ENCODE data around the gene MSLN.
"Not testable (repeated sequence)": the region's sequence is repeated elsewhere in the genome, so short reads cannot be mapped to it uniquely, and the experiment has no call there.

MSLN gene

GRCh38 chr16:760065-760464 is 469 bp upstream of the MSLN start:
- no peak for DNase-seq (ENCODE audit: low spot score)

DNA sequence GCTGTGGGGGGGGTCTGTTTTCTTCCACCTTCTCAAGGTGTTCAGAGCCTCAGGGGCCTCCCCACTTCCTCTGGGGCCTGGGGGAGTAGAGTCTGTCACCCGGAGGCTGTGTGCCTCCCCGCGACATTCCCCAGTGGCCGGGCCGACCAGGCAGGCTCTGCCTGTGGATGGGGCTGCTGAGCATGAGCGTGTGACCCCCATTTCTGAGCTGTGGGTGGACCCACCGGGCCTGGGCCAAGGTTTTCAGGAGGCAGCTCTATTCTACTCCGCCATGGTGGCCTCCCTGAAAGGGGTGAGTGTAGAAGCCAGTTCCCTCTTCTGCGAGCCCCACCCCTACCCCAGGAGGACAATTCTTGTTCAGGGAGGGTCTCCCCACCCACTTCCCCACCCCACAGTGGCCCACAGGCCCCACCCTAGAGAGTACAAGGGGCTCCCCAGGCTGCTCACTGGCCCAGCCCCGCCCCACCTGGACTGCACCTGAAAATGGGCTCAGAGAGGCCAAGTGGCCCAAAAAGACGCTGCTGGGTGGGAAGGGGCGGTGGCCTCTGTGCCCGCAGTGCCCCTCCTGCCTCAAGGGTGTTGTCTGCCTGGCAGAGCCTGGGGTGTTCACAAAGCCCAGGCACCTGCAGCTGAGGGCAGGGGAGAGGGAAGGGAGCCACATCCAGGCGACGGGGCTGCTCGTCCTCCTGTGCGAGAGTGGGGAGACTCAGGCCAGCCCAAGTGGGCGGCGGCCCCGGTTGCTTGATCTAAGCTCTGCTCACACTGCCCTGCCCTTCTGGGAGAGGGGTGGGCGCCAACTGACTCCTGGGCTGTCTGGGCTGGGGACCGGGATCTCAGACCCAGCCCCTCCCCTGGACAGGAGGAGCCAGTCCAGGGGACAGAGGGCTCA is 1.3 kb downstream of the MSLN start:
- no peak for DNase-seq (ENCODE audit: low spot score)

GRCh38 chr16:762595-763268 is 2.2 kb downstream of the MSLN start:
- DNase-seq (ENCODE audit: low spot score), result no peak

- DNase-seq (ENCODE audit: low spot score), result no peak
Measured at GRCh38 chr16:763369-764183, 3.0 kb downstream of the MSLN start.

DNA sequence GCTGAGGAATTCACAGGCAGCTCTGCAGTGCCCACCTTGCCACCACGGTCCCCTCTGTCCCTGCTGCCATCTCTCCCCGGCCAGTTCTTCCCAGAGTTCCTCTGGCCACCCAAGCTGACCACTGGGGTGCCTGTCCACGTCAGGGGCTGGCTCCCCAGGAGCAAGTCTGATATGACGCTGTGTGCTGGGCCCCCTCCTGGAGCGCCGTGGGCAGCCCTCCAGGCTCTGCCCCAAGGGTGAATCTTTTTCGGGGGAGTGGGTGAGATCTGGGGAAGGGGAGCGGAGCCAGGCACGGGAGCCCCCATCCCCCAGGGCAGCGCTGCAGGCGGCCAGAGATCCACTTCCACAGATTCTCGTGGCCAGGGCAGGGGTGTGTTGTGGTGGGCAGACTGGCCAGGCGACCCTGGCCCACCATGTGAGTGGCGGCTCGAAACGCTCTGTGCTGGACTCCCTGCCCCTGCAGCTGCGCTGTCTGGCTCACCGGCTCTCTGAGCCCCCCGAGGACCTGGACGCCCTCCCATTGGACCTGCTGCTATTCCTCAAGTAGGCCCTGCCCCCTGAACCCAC is 3.7 kb downstream of the MSLN start:
- no peak for DNase-seq (ENCODE audit: low spot score)

GRCh38 chr16:764848-765487 is 4.4 kb downstream of the MSLN start:
- no peak for DNase-seq (ENCODE audit: low spot score)

- no peak for DNase-seq (ENCODE audit: low spot score)
Measured at GRCh38 chr16:765488-765865, 4.9 kb downstream of the MSLN start.

DNA sequence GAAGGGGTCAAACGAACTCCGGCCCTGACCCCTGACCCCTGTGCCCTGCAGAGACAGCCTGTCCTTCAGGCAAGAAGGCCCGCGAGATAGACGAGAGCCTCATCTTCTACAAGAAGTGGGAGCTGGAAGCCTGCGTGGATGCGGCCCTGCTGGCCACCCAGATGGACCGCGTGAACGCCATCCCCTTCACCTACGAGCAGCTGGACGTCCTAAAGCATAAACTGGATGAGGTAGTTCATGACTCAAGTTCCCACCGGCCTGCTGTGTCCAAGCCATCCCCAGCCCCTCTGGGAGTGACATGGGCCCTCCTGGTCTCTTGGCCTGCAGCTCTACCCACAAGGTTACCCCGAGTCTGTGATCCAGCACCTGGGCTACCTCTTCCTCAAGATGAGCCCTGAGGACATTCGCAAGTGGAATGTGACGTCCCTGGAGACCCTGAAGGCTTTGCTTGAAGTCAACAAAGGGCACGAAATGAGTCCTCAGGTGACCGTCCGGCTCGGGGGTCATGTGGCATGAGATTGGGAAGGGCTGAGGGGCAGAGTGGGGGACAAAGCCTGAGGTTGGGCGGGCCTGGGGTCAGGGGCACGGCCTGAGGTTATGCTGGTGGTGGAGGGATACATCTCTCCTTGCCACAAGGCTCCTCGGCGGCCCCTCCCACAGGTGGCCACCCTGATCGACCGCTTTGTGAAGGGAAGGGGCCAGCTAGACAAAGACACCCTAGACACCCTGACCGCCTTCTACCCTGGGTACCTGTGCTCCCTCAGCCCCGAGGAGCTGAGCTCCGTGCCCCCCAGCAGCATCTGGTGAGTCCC is 5.7 kb downstream of the MSLN start:
- no peak for DNase-seq (ENCODE audit: low spot score)

- DNase-seq (ENCODE audit: low spot score), result no peak
Measured at GRCh38 chr16:766820-767640, 6.5 kb downstream of the MSLN start.

DNA sequence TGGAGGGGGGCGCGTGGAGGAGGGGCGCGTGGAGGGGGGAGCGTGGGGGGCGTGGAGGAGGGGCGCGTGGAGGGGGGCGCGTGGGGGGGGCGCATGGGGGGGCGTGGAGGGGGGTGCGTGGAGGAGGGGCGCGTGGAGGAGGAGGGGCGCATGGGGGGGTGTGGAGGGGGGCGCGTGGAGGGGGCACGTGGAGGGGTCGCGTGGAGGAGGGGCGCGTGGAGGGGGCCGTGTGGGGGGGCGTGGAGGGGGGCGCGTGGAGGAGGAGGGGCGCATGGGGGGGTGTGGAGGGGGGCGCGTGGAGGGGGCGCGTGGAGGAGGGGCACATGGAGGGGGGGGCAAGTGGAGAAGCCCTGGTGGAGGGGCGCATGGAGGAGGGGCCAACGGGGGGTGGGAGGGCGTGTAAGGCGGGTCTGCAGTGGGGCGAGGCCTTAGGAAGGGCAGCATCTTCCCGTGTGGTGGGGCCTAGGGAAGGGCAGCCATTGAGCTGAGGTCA is 7.3 kb downstream of the MSLN start:
- DNase-seq (ENCODE audit: low spot score), result no peak

DNA sequence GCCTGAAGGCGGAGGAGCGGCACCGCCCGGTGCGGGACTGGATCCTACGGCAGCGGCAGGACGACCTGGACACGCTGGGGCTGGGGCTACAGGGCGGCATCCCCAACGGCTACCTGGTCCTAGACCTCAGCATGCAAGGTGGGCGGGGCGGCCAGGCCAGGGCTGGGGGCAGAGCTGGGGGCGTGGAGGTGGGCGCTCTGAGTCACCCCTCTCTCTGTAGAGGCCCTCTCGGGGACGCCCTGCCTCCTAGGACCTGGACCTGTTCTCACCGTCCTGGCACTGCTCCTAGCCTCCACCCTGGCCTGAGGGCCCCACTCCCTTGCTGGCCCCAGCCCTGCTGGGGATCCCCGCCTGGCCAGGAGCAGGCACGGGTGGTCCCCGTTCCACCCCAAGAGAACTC is 7.9 kb downstream of the MSLN start:
- DNase-seq (ENCODE audit: low spot score), result no peak

DNA sequence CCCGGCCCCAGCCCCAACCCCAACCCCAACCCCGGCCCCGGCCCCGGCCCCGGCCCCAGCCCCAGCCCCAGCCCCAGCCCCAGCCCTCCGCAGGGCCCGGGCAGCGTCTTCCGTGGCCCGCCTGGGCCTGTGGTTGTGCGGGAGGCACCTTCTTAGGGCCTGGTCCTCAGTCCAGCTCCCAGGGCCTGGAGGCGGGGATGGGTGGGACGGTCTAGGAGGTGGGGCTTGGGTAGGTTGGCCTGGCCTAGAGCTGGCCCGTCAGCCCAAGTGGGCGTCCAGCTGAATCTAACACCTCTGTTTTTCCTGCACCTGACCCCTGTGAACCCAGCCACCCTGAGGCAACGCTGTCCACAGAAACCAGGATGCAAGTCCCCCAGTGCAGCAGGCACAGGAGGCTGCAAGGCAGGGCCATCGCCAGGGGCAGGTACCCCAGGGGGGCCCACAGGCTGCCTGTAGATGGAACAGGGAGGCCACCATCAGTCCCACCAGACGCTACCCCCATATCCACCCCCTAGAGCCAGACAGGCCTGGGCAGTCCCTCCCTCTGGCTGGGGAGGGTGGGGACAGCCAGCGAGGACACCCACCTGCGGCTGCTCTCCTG is 8.8 kb downstream of the MSLN start:
- no peak for DNase-seq (ENCODE audit: low spot score)

DNA sequence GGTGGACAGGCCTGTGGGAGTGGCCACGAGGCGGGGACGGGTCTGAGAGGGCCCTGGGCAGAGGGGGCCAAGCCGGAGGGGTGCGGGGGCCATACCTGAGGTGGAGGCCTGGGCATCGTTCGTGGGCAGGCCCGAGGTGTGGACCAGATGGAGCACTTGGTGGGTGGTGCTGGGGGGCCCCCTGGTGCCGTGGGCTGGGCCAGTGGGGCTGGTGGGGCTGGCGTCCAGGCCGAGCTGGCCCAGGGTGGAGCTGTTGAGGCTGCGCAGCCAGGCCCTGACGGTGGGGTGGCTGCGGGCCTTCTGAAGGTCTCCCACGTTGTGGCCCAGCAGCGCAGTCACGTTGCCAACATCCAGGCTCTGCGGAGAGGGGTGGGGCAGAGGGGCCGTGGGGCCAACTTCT is 9.4 kb downstream of the MSLN start:
- DNase-seq (ENCODE audit: low spot score), result no peak

- no peak for DNase-seq (ENCODE audit: low spot score)
Measured at GRCh38 chr16:770411-770810, 9.9 kb downstream of the MSLN start.

DNA sequence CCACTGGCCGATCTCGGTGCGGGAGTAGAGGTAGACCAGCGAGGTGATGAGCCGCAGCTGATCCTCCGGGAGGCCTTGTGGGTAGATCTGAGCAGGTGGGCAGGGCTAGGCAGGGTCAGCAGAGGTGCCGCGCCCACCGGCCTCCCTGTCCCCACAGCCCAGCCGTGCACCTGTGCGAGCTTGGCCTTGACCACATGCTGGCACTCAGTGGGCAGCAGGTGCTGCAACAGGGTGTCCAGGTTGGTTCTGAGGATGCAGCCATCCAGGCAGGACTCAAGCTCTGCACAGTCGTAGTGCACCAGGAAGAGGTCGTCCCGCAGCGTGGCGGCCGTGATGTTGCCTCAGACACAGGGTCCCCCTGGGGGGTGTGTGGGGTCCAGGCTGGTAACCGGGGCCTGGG is 12.4 kb downstream of the MSLN start:
- no peak for DNase-seq (ENCODE audit: low spot score)

DNA sequence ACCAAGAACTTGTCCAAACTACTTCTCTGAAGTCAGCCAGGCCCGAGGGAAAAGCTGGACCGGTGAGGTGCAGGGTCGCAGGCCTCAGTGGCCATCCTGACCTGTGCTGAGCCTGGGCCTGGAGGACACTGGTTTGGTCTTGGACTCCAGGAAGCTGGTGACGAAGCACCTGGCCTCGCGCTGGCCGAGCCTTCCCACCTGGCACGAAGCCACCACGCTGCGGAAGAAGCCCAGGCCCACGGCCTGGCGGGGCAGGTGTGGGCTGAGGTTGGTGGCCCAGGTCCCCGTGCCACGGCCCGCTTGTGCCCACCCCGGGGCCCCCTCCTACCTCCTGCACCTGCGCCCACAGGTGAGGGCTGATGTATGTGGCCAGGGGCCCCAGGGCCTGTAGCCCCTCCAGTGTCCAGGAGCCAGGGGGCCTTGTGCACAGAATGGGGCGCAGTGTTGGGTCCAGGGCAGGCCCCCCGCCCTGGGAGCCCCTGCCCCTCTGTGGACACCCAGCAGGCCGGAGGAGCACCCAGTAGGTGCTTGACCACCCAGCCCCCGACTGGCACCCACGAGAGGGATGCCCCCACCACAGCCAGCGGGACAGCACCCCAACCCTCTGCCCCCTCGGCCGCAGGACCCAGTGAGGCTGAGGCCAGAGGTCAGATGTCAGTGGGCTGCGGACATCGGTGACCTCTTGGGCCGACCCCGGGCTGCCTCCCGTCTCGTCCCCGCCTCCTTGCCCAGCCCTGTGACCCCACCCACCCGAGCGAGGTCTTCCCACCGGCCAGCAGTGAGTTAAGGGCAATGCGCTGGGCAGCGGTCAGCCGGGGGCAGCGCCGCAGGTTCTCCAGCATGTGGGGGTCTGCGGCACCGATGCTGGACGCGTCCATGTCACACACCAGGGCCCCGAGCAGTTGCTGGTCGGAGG is 13.8 kb downstream of the MSLN start:
- no peak for DNase-seq (ENCODE audit: low spot score)

DNA sequence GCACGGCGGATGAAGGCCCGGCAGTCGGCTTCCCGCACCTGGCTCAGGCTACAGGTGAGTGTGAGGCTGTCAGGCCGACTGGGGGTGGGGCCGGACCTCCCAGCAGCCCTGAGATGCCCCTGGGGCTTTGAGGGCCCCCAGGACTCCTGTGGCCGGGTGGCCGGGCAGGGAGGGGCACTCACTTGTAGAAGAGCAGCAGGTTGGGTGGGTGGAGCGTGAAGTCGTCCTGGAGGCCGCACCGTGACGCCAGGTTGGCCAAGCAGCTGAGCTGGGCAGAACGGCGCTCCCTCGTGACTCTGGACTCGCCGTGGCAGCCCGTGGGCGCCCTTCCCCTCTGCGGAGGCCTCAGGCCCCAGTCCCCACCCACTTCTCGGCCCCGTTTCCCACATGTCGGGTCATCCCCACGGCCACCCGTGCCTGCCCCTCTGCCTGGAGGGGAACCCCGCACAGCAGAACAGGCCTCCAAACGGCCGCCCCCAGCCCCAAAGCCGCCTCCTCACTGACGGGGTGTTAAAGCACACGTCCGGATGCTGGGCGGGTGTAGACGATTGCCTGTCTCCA is 14.8 kb downstream of the MSLN start:
- no peak for DNase-seq (ENCODE audit: low spot score)

DNA sequence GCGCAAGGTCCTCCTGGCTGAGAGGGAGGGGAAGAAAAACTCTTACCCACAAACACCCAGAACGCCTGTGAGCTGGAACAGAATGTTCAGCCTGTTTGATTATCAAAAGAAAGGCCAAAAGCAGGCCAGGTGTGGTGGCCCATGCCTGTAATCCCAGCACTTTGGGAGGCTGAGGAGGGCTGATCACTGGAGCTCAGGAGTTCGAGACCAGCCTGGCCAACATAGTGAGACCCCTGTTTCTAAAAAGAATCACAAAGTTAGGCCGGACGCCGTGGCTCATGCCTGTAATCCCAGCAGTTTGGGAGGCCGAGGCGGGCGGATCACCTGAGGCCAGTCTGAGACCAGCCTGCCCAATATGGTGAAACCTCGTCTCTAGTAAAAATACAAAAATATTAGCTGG is 15.8 kb downstream of the MSLN start:
- DNase-seq (ENCODE audit: low spot score), result not testable (repeated sequence)

All from hematopoietic multipotent progenitor cell treated with erythropoietin and hydrocortisone succinate and interleukin-3 and kit ligand, for 15 days (in vitro differentiated cells).